Glomerular visceral epithelial cell (primary cell): ENCODE results near the gene CHST1.

Experiments
- DNase-seq: peaks from one replicate; pipeline ENCODE4 v3.0.0-alpha.2; 2016; ENCODE audit errors: extremely low spot score

Gene CHST1

DNA sequence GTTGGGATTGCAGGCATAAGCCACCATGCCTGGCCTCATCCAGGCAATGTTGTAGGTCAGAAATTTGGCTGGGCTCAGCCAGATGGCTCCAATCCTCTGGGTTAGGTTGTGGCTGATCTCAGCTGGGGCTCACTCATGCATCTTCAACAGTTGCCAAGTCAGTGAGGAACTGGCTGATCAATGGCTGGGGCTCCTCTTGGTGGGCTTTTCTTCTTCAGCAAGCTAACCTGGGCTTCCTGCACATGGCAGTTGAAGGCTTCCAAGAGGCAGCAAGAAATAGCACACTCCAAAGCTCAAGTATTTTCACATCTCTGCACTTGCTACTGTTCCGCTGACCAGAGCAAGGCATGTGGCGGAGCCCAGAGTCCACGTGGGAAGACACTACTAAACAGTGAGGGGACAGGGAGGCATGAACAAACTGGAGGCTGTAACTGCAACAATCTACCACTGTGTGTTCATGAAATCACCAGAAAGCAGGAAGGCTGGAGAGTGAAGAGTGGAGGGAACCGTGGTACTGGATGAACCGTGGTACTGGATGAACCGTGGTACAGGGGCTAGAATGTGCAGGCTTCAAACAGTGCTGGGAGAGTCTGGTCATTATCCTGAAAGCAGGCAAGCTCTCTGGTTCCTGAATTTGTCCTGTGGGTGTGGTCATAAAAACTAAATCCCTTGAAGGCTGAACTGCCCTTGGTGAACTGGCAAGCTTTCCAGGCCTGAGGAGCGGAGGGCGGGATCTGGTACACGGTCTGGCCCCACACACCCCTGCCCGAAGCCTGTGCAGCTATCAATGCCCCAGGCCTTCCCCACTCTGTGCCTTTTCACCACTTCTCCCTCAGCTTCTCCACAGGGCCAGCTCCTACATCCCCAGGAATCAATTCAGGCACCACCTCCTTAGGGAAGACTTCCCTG is 20.2 kb downstream of the CHST1 start:
- DNase-seq, result no peak

DNA sequence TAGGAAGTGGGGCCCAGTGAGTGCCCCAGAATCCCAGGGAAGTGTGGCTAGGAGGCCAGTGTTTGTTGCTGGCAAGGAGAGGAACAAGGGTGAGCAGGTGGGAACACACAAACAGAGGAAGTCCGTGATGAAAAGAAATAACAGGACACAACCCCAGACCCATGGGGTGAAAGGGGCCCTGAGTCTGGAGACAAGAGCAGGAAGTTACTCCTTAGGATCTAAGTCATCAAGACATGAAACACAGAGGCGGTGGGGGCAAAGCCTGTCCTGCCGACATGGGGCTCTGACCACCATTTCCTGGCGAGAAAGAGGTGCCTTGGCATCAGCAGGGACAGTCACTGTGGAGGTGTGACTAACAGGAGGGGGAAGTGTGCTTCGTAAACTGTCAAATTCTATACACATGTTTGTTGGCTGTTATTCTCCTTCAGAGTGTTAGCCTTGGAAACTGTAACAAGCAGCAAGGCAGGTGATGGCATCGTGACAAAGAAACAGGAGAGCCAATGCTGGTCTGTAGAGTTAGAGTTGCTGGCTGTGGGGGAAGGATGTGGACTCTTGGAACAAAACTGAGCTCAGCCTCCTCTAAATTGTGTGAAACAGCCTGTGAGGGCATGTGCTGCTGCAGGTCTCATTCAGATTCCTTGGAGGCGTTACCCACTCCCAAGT is 21.7 kb downstream of the CHST1 start:
- no peak for DNase-seq

DNA sequence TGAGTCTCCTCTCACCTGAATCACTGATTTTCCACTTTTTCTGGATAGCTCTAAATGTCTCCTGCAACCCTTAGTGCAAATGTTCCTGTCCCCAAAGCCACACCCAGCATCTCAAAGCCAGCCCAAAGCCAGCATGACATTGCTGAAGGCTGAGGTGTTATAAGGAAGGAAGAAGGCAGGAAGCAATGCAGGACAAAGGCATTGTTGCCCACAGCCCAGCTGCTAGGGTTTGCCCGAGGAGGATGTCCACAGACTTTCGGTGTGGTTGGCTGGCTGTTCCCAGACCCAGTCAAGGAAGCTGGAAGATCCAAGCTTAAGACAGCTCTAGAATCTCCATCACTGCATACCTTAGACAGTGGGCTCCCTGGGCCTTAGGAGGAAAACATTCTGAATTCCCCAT is 23.5 kb downstream of the CHST1 start:
- no peak for DNase-seq

DNA sequence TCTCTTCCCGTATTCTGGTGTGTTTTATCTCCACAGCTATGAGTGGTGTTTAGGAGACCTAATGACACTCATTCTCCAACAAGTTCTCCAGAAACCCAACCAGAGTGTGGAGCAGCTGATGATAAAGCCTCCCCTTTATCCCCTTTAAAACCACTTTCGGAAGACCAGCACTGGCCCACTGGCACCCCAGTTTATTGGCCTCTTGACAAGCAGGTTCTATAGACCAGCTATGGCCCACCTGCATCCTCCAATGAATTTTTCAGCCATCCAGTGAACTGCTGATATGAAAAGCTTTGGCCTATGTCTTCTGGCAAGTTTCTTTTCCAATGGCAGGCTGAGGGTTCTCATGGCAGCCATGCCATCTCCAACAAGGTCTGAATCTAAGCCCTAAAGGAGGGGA is 27.4 kb downstream of the CHST1 start:
- DNase-seq, result no peak

DNA sequence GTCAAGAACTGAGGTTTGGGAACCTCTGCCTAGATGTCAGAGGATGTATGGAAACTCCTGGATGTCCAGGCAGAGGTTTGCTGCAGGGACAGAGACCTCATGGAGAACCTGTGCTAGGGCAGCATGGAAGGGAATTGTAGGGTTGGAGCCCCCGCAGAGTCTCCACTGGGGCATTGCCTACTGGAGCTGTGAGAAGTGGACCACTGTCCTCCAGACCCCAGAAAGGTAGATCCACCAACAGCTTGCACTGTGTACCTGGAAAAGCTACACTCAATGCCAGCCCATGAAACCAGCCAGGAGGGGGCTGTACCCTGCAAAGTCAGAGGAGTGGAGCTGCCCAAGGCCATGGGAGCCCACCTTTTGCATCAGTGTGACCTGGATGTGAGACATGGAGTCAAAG is 29.5 kb downstream of the CHST1 start:
- no peak for DNase-seq

DNA sequence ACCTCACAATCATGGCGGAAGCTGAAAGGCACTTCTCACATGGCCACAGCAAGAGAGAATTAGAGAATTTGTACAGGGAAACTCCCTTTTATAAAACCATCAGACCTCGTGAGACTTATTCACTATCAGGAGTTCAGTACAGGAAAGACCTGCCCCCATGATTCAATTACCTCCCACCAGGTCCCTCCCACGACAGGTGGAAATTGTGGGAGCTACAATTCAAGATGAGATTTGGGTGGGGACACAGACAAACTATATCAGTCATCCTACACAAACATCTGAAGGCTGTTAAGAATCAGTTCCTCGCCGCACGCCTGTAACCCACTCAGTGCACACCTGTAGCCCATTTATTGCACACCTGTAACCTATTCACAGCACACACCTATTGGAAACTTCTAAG is 39.8 kb downstream of the CHST1 start:
- no peak for DNase-seq

DNA sequence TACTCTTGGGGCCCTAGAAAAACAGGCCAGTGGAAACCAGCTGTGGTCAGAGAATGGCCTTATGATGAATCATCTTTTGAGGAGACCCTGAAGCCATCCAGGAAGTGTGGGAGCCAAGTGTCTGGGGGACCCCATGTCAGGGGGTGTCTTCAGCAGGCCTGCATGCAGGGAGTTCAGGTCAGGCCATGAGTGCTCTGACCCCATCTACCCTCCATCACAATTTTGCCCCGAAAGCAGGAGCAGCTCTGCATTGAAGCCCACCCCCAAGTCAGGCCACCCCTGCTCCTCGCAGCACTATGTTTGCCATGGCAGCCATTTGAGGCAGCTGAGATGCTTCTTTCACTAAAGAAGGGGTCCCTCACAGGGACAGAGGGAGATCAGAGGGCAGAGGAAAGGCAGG is 41.3 kb downstream of the CHST1 start:
- no peak for DNase-seq

DNA sequence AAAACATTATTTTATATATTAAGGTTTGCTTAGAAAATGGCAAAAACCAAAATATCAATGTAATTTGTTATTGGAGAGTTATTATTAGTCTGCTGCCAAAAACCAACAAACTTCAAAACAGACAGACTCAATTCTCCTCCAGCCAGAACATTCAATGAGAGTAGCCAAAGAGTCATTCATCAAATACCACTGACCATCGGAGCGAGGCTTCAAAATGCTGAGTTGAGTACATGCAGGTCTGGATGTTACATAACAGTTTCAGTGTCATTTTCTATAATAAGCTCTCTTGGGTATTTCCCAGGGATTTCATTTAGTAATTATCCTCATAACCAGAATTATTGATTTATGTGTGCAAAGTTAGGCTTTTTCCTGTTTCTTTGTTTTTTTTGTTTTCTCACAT is 42.6 kb downstream of the CHST1 start:
- no peak for DNase-seq

DNA sequence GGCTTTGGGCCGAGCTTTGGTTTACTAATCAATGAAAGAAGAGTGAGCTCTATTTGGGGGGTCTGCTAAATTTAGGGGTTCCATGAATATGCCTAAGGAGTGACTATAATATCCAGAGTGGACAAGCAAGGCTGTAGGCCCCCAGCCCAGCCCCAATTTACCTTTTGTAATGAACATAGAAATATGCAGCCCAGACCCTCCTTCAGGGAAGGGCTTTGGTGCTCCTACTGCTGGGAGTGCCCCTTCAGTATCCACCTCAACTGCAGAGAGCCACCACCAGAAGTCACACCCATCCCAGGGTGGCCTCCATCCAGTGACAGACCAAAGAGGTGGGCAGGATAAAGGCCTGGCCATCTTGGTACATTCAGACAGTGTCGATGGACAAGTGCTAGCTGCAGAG is 43.1 kb downstream of the CHST1 start:
- no peak for DNase-seq

DNA sequence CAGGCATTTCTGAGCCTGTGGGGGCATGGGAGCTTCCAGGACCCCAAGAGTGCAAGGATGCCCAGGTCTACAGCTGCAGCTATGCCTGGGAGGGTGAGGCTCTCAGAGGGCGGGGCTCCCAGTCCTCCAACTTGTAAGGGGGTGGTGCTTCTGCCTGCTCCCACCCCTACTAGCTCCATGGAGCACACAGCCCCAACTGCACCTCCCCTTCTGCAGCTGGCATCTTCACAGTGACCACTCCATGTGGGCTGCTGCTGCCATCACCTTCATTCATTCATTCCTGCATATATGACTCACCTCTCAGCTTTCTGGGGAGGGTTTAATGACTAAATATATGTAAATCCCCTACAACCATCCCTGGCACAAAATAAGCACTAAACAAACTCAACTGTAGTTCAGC is 43.8 kb downstream of the CHST1 start:
- no peak for DNase-seq

DNA sequence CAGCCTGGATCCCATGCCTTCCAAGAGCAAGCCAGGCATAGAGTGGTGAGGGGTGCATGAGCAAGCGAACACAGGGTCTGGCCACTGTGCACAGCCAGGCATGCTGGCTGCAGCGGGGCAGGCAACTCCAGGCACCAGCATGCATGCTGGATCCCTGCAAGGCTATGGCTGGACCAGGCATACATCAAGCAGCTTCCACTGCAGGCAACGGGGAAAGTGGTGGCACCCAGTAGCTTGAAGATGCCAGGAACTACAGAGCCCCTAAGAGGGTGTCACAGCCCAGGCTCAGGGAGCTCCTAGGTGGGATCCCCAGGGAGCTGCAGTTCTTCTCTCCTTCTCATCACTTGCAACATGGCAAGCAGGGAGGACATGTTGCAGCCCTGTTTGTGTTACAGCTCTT is 45.2 kb downstream of the CHST1 start:
- DNase-seq, result no peak

DNA sequence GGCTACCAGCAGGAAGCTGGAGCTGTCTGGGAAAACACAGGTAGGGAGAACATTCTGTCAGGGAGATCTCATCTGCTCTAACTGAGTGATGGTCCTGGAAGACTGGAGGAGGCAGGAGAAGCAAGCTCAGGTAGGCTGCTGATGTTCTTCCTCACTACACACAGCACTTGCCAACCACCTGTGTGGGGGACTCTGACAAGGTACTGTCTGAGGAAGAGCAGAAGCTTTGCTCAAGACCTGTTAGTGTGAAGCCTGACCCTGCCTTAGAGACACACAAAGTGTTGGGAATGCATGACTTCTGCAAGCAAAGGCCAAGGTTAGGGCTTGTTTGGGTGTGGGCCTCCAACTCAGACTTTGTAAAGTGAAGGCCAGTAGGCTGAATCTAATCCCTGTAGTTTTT is 46.5 kb downstream of the CHST1 start:
- DNase-seq, result no peak

DNA sequence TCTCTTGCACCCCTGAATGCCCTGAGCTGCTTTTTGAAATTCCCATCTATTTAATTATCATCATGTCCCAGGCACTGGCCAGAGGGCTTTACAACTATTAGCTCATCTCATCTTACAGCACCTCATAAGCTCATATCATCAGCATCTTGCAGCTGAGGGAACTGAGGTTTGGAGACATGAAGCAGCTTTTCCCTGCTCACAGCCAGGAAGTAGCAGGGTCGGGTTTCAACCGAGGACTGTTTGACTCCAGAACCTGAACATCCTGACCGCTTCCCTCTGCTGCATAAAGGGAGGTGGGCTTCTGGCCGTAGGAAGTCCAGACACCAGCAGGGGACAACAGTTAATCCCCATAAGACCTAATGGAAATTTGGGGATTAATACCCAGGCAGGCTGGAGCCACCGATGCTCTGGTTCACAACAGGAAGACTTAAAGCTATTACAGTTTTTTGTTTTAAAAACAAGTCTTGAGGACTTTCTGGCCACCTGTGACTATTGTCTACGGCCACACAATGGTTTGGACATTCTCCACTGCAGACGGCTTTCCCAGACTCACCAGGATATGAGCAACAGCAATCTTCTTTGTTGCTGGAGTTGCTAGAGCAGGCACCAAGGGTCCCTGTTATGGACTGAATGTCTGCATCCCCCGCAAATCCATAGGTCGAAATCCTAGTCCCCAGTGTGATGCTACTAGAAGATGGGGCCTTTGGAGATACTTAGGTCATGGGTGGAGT is 47.4 kb downstream of the CHST1 start:
- no peak for DNase-seq

DNA sequence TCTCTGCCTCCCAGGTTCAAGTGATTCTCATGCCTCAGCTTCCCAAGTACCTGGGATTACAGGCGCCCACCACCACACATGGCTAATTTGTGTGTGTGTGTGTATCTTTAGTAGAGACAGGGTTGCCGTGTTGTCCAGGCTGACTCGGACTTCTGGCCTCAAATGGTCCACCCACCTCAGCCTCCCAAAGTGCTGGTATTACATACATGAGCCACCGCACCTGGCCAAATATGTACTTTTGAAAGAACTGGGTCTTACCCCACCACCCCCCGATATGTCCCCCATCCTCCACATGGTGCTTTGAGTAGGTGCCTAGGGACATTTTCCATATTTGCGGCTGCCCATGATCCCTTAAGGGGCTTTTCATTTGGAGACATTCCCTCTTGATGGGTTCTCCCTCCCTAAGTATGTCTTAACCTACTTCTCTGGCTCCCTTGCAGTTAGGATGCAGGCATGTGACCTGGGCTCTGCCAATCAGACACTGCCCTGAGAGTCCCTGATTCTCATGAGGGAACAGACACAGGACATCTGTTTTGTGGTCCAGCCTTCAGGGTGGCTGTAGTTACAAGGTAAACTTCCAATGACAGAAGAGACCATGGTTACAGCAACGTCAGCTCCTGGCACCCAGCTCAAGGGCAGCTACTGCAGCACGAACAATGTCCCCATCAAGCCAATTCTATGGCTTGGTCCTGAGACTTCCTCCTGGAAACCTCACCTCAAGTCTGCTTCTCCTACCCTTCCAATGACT is 48.4 kb downstream of the CHST1 start:
- DNase-seq, result no peak

DNA sequence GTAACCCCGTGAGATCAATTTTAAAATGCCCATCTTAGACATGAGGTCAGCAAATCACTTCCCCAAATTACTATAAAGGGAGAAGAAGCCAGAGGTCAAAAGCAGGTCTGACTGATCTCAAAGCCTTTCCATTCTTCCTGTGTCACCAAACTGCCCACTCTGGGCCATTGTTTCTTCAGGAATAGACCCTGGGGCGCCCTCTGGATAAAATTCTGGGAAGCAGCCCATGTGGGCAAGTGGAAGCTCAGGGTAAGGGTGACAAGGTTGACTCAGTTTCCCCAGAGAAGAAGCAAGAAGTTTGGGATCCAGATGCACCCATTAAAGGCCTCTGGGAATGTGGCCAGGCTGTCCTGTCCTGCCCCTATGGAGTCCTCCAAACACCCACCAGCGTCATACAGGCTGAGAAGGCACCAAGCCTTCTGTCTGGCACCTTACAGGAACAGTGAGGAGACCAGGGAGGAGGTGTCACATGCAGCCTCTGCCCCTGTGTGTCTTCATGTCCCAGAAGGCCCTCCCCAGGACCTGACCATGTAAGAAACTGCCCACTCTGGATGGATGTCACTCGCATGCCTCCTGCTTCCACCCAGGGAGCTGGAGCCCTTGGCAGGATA is 50.1 kb downstream of the CHST1 start:
- no peak for DNase-seq

DNA sequence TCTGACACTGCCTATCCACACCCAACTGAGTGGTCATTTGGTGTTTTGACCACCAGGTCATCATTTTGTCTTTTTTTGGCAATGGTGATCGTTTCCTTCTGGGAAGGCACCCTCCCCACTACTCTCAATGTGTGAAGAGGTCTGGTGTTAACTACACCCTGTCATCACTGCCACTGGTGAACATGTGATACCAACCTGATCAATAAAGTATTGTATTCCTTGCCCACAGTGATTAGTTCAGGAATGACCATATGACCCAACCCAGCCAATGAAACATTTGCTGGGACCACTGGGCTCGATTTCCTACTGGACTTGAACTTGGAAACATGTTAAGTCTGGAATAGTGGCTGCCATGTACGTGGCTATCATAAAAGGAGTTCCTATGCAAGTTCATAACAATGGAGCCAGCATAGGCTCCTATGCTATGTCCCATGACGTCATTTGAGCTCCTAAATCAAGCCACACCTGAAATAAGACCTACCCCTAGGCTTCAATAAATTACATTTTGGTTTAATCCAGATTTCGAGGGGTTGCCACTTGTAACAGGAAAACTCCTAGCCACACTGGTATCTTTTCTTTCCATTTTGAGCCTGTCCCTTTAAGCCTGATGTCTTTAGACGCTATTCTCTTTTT is 51.1 kb downstream of the CHST1 start:
- no peak for DNase-seq

DNA sequence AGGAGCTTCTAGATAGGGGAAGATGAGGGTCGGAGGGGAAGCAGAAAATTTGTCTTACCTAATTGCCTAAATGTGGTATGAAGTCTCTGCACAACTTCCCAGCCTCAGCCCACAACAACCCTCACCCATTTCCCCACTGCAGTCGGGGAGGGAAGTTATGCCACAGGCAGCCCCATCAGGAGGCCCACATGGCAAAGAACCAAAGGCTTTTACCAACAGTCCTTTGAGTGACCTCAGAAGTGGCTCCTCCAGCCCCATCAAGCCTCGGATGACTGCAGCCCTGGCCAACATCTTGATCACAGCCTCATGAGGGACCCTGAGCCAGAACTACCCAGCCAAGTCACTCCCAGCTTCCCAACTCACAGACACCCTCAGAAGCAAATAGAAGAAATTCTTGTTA is 54.8 kb downstream of the CHST1 start:
- no peak for DNase-seq

DNA sequence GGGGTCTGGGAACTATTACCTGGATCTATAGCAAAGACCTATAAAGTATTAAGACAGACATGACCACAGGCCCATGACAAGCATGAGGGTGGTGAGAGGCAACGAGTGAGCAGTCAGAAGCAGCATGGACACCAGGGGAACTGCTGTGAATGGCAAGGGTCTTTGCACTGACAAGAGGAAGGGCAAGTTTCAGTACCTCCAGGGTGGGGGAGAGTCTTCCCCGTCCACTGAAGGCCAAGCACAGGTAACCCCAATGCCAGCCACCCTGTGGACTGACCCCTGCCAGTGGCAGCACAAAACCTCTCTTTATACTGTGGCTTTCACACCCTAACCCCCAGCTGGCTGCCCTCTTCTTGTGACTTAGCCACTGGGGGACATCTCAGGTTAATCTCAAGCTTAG is 55.5 kb downstream of the CHST1 start:
- DNase-seq, result no peak

DNA sequence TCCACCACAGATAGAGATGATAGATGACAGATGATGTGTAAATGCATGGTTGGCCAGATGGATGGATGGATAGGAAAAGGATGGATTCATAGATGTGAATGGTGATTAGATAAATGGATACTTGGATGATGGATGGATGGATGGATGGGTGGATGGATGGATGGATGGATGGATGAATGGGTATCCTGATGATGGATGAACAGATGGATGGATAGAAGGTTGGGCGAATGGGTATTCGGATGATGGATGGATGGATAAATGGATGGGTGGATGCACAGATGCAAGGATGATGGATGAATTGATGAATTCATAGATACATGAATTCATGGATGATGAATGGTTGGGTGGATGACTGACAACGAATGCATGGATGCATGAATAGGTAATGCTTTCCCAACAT is 56.1 kb downstream of the CHST1 start:
- DNase-seq, result no peak

DNA sequence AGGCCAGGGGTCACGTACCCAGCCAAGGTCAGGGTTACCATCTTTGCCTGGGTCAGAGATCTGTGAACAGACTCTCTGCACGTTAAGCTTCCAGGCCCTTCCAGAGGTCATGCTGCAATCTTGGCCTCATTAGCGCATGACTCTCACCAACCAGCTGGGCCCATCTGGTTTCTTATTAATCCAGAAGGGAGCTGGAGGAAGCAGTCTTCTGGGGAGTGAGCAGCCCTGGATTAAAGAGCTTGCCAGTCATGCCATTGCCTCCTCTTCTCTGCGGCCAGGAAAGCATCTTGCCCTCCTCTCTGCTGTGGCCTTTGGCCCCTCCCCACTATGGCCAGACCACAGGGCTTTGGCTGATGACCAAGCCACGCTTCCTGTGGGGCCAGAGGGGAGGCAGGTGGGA is 57.4 kb downstream of the CHST1 start:
- DNase-seq, result peak; percentile 74
